ENCODE results near the gene SEMA7A. TPM values are rescaled to one million over a fixed set of nuclear protein-coding genes. Genes with fewer than 3 reads are reported as not detected.

Gene SEMA7A
- total and polyA plus RNA-seq, 2 of the 4 experiments (the other 2 are of a cell fraction), result 30.5 to 87.3 TPM

DNA sequence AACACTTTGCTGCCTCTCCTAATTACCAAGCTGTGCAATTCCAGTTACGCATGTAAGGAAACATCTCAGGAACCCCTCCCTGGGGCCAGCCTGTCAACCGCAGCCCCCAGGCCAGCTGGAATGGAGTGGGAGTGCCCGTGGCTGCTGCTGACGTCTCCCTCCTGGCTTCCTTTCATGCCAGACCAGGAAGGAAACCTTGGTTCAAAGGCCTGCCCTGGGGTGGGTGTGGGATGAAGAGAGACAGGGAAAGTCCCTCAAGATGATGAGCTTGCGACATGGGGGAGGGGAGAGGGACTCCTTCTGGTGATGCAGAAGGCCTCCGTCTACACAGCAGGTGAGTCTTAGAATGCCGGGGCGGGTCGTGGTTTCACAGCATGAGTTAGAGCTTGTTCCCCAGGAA lies 54.9 kb downstream of the SEMA7A start:
- no peak overlapping the region for H3K18ac ChIP-seq (ENCODE audit: low read depth, low read length)
- no peaks in the 10 kb centered on the region for H3K36me3 ChIP-seq (ENCODE audit: control insufficient read depth, insufficient read depth, low read length)
- H3K14ac ChIP-seq (replicated peaks; ENCODE audit: low read depth, low read length), result no peak overlapping the region
- CTCF ChIA-PET, result interaction anchor here (0.8 kb wide), 1 partner anchor 392 kb away, joined by 7 read pairs; no protein-coding TSS in a partner anchor
- H3K9me3 ChIP-seq (ENCODE audit: control insufficient read depth, insufficient read depth, low read length), result no peaks in the 10 kb centered on the region
- H2BK120ac ChIP-seq (ENCODE audit: low read depth, low read length), result no peak overlapping the region
- no TSS peak for BruUV-seq (replicated peaks)
- no peak overlapping the region for H3K9ac ChIP-seq (ENCODE audit: low read depth, low read length)
- no peaks in the 10 kb centered on the region for H3K9me1 ChIP-seq (ENCODE audit: insufficient read depth, low read length)
- peak overlapping the region; percentile 72 for H2AFZ ChIP-seq (replicated peaks; ENCODE audit: low read length, poor library complexity)
- no peak for TF ChIP-seq MXI1 (IDR thresholded peaks at IDR 0.05; ENCODE audit: borderline replicate concordance, low read depth, low read length)
- TF ChIP-seq, protein P1, sequence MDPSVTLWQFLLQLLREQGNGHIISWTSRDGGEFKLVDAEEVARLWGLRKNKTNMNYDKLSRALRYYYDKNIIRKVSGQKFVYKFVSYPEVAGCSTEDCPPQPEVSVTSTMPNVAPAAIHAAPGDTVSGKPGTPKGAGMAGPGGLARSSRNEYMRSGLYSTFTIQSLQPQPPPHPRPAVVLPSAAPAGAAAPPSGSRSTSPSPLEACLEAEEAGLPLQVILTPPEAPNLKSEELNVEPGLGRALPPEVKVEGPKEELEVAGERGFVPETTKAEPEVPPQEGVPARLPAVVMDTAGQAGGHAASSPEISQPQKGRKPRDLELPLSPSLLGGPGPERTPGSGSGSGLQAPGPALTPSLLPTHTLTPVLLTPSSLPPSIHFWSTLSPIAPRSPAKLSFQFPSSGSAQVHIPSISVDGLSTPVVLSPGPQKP (IDR thresholded peaks at IDR 0.05; ENCODE audit: borderline replicate concordance, low read depth, low read length), result no peak
- TF ChIP-seq, protein P2, sequence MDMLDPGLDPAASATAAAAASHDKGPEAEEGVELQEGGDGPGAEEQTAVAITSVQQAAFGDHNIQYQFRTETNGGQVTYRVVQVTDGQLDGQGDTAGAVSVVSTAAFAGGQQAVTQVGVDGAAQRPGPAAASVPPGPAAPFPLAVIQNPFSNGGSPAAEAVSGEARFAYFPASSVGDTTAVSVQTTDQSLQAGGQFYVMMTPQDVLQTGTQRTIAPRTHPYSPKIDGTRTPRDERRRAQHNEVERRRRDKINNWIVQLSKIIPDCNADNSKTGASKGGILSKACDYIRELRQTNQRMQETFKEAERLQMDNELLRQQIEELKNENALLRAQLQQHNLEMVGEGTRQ (IDR thresholded peaks at IDR 0.05; ENCODE audit: low read depth, low read length), result no peak
- TF ChIP-seq SMC3 (IDR thresholded peaks at IDR 0.05; ENCODE audit: low read depth, low read length), result no peak
- no peak for TF ChIP-seq NFE2L2 (IDR thresholded peaks at IDR 0.05; ENCODE audit: low read depth, low read length)
- TF ChIP-seq CEBPB (IDR thresholded peaks at IDR 0.05; ENCODE audit: low read depth, low read length), result no peak
- peak; percentile 7; the same call in 1 of the 2 replicates for TF ChIP-seq BHLHE40 (IDR thresholded peaks at IDR 0.05; ENCODE audit: low read depth, low read length)
- TF ChIP-seq MAFK (IDR thresholded peaks at IDR 0.05; ENCODE audit: low read depth, low read length), result no peak
- TF ChIP-seq, protein P3, sequence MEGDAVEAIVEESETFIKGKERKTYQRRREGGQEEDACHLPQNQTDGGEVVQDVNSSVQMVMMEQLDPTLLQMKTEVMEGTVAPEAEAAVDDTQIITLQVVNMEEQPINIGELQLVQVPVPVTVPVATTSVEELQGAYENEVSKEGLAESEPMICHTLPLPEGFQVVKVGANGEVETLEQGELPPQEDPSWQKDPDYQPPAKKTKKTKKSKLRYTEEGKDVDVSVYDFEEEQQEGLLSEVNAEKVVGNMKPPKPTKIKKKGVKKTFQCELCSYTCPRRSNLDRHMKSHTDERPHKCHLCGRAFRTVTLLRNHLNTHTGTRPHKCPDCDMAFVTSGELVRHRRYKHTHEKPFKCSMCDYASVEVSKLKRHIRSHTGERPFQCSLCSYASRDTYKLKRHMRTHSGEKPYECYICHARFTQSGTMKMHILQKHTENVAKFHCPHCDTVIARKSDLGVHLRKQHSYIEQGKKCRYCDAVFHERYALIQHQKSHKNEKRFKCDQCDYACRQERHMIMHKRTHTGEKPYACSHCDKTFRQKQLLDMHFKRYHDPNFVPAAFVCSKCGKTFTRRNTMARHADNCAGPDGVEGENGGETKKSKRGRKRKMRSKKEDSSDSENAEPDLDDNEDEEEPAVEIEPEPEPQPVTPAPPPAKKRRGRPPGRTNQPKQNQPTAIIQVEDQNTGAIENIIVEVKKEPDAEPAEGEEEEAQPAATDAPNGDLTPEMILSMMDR (conservative IDR thresholded peaks at IDR 0.05; ENCODE audit: low read depth, low read length), result no peak
- TF ChIP-seq CHD1 (IDR thresholded peaks at IDR 0.05; ENCODE audit: low read depth, low read length), result no peak
- TF ChIP-seq RFX5 (IDR thresholded peaks at IDR 0.05; ENCODE audit: low read depth, low read length), result no peak
- TF ChIP-seq FOS (IDR thresholded peaks at IDR 0.05; ENCODE audit: low read depth, low read length), result peak; percentile 18; the same call in 1 of the 2 replicates
- peak; percentile 61 for TF ChIP-seq RCOR1 (IDR thresholded peaks at IDR 0.05; ENCODE audit: insufficient replicate concordance, low read length)
- no peak for TF ChIP-seq RAD21 (IDR thresholded peaks at IDR 0.05; ENCODE audit: low read length)
- no peak for TF ChIP-seq POLR2A (IDR thresholded peaks at IDR 0.05; ENCODE audit: low read depth, low read length)
- peak; percentile 48; the same call in 1 of the 2 replicates for TF ChIP-seq MAZ (IDR thresholded peaks at IDR 0.05; ENCODE audit: borderline replicate concordance, low read depth, low read length)
- H2AK5ac ChIP-seq (ENCODE audit: low read depth, low read length), result no peak overlapping the region
- ATAC-seq (ENCODE audit: low read depth), result no peak
- no peak overlapping the region for H3K4ac ChIP-seq (ENCODE audit: low read depth, low read length)
- no peak overlapping the region for H3K56ac ChIP-seq (ENCODE audit: extremely low read depth, insufficient read depth, low read length)
- in situ Hi-C loops (cut with MboI; ENCODE audit: low sequenced_read_pairs) (loop anchor here (10.0 kb wide), 1 partner anchor 396 kb away; no protein-coding TSS in a partner anchor), intact Hi-C loops (cut with micrococcal nuclease) (loop anchor here (10.0 kb wide), 1 partner anchor 576 kb away; the partner anchor contains the start of gene RPP25), dilution Hi-C loops (cut with HindIII; ENCODE audit: low sequenced_read_pairs, unreplicated experiment) (no loop called here)
- no peaks in the 10 kb centered on the region; the same call in 1 of the 2 replicates for H4K20me1 ChIP-seq (ENCODE audit: insufficient read depth, low read length)
- H3K4me1 ChIP-seq (ENCODE audit: control insufficient read depth, insufficient read depth, low read length), result peaks cover 4% of the 10 kb centered on the region; the same call in 1 of the 2 replicates
- peak; percentile 77 for DNase-seq
- H4K8ac ChIP-seq (ENCODE audit: low read depth in 2 of 2, low read length in 2 of 2), result 0 out of 4 replicates have a peak overlapping the region, but pooled peaks of 1 of the 2 experiments have one; percentile 3
- 48% methylated on average over 6 of the region's 9 CpGs; no CpG with 5 or more reads in 1 of the 2 experiments for WGBS, 2 experiments (ENCODE audit: extremely low coverage in 2 of 2, insufficient read length in 1 of 2)
- no peak overlapping the region for H2BK15ac ChIP-seq (ENCODE audit: low read depth, low read length)
- no peak overlapping the region for H2BK20ac ChIP-seq (ENCODE audit: low read depth, low read length)
- no peak overlapping the region for H2BK5ac ChIP-seq (ENCODE audit: low read depth, low read length, poor library complexity, severe bottlenecking)
- POLR2A ChIA-PET (ENCODE audit: unreplicated experiment), result no interaction called here
- no peak overlapping the region for H2AK9ac ChIP-seq (replicated peaks; ENCODE audit: low read depth, low read length, poor library complexity)
- no peak overlapping the region for H4K91ac ChIP-seq (ENCODE audit: insufficient read depth, low read depth, low read length)
- H3K4me3 ChIP-seq (ENCODE audit: insufficient read depth, low read depth, low read length), result no peak overlapping the region
- H3K27ac ChIP-seq (ENCODE audit: insufficient read depth, low read length), result no peak overlapping the region
- no peak overlapping the region for H3K23ac ChIP-seq (ENCODE audit: low read depth, low read length)
- H3K4me2 ChIP-seq (ENCODE audit: low read depth, low read length), result no peak overlapping the region
- H4K5ac ChIP-seq (ENCODE audit: low read depth, low read length), result no peak overlapping the region
- 0 out of 4 replicates have a peak, but pooled peaks cover 0 to 1% of the 10 kb centered on the region in 2 experiments for H3K79me1 ChIP-seq (ENCODE audit: low read depth in 1 of 2, low read length in 2 of 2)
- no peaks in the 10 kb centered on the region for H3K27me3 ChIP-seq (ENCODE audit: control insufficient read depth, insufficient read depth, low read length)
